ENCODE measurements around the gene NADK. TPM values are rescaled to one million over a fixed set of nuclear protein-coding genes. Genes with fewer than 3 reads are reported as not detected.

Gene NADK
- total and polyA plus RNA-seq, 10 of the 15 experiments (the other 5 are each of a cell fraction or from before 2014, with no cell fraction given): 1.1 to 93.2 (median 46.9) TPM

GRCh38 chr1:1757422-1758058 lies 20.7 kb downstream of the NADK start (continued):
- TF ChIP-seq NRF1 (conservative IDR thresholded peaks at IDR 0.05; ENCODE audit: low read depth, low read length): no peak
- no peak for TF ChIP-seq TCF12 (IDR thresholded peaks at IDR 0.05; ENCODE audit: low read depth, low read length)

GRCh38 chr1:1756661-1757421 lies 21.4 kb downstream of the NADK start:
- Histone ChIP-seq H3K36me3 (ENCODE audit: control insufficient read depth in 2 of 2, insufficient read depth in 2 of 2, low read length in 1 of 2) (peaks cover 16 to 56% of the 10 kb centered on the region in 2 experiments; a peak in 3 of 4 replicates), H3K4me3 (no peak overlapping the region), H3K9me3 (replicated peaks; ENCODE audit: control insufficient read depth, insufficient read depth, low read length) (no peaks in the 10 kb centered on the region), H3K4me2 (ENCODE audit: control insufficient read depth, insufficient read depth) (no peak overlapping the region), H3K27ac (ENCODE audit: control insufficient read depth, insufficient read depth) (no peak overlapping the region), H2AFZ (ENCODE audit: control insufficient read depth, low read depth, low read length) (no peak overlapping the region), H3K9ac (ENCODE audit: control insufficient read depth, insufficient read depth, low read length) (no peak overlapping the region), H3K27me3 (replicated peaks in 1 of 2; ENCODE audit: control insufficient read depth in 2 of 2, insufficient read depth in 2 of 2, low read length in 1 of 2) (no peaks in the 10 kb centered on the region), H4K20me1 (ENCODE audit: control insufficient read depth, insufficient read depth) (no peaks in the 10 kb centered on the region), H3K4me1 (ENCODE audit: control insufficient read depth, insufficient read depth, low read length) (no peaks in the 10 kb centered on the region), H3K79me2 (ENCODE audit: control insufficient read depth, insufficient read depth, low read length) (no peaks in the 10 kb centered on the region; the same call in 1 of the 2 replicates)
- ChIA-PET POLR2A (interaction anchor here (0.5 kb wide), 1 partner anchor 483 kb away, joined by 4 read pairs; the partner anchor contains the start of gene UBE2J2), RAD21 (ENCODE audit: unreplicated experiment) (interaction anchor here (1.5 kb wide), 1 partner anchor 20 kb away, joined by 4 read pairs; no protein-coding TSS in a partner anchor), CTCF (no interaction called here), SMC1A (ENCODE audit: uncharacterized antibody, unreplicated experiment) (no interaction called here)
- ATAC-seq (no peak), DNase-seq (ENCODE audit: low read depth, low spot score) (no peak), FAIRE-seq (no peak)
- TF ChIP-seq NKRF (conservative IDR thresholded peaks at IDR 0.05) (no peak), POLR2A (IDR thresholded peaks at IDR 0.05; ENCODE audit: low read depth, low read length) (0 out of 2 replicates have a peak, but pooled peaks have one; percentile 26)
- BruUV-seq (replicated peaks): no TSS peak
- intact Hi-C loops (cut with micrococcal nuclease; ENCODE audit: unreplicated experiment): no loop called here
- 85% methylated on average over 32 of the region's 33 CpGs for WGBS (ENCODE audit: insufficient coverage, insufficient replicate concordance, low lambda C conversion rate, missing lambda C conversion rate)
- in situ Hi-C loops (cut with MboI): no loop called here
